AG10803 (cell line): ENCODE data around the gene CHMP2A.

Source experiments
- DNase-seq: peaks from one replicate; pipeline ENCODE4 v3.0.0; 2010; ENCODE audit warnings: low read depth
- H3K4me3 ChIP-seq: 2 replicates; pipeline ENCODE4 v1.5.1; 2011; ENCODE audit warnings: mild to moderate bottlenecking, low read length, control low read depth
- TF ChIP-seq, protein P1 (sequence below): conservative IDR thresholded peaks from 2 replicates; pipeline ENCODE4 v1.5.1; 2011; ENCODE audit warnings: mild to moderate bottlenecking, low read length, control low read depth, inconsistent platforms

Gene CHMP2A

DNA sequence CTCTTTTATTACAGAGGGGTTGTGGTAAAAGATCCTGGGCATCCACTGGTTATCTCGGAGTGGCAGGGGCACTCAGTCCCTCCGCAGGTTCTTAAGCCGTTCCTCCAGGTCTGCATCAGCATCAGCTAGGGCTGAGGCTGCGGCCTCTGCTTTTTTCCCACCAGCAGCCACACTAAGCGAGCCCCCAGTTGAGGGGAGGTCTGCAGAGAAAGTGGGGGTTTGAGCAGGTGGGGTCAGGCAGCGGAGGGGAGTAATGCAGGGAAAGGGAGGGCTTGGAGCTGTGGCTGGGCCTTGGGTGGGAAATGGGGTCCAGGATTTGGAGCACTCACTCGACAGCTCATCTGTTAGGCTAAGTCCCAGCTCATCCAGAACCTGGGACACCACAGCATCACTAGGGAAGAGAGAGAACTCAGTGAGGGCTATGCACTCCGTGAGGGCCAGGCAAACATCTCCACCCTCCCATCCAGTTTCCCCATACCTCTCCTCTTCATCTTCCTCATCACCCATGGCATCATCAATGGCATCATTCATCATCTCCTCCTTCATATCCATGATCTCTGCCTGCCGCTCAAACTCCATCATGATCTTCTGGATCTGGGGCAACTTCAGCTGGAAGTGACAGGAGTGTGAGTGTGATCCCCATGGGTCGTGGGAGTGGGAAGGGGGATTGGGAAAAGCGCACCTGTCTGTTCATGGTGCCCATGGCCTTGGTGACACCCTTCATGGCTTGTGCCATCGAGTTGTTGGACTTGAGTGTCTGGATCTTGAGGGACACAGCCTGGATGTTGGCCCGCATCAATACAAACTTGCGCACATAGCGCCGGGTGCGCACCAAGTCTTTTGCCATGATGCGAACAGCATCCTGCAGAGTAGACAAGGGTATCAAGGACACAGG lies 3.1 kb downstream of the CHMP2A start:
- no peak overlapping the region for H3K4me3 ChIP-seq
- no peak for DNase-seq
- TF ChIP-seq, protein P1, sequence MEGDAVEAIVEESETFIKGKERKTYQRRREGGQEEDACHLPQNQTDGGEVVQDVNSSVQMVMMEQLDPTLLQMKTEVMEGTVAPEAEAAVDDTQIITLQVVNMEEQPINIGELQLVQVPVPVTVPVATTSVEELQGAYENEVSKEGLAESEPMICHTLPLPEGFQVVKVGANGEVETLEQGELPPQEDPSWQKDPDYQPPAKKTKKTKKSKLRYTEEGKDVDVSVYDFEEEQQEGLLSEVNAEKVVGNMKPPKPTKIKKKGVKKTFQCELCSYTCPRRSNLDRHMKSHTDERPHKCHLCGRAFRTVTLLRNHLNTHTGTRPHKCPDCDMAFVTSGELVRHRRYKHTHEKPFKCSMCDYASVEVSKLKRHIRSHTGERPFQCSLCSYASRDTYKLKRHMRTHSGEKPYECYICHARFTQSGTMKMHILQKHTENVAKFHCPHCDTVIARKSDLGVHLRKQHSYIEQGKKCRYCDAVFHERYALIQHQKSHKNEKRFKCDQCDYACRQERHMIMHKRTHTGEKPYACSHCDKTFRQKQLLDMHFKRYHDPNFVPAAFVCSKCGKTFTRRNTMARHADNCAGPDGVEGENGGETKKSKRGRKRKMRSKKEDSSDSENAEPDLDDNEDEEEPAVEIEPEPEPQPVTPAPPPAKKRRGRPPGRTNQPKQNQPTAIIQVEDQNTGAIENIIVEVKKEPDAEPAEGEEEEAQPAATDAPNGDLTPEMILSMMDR: no peak

DNA sequence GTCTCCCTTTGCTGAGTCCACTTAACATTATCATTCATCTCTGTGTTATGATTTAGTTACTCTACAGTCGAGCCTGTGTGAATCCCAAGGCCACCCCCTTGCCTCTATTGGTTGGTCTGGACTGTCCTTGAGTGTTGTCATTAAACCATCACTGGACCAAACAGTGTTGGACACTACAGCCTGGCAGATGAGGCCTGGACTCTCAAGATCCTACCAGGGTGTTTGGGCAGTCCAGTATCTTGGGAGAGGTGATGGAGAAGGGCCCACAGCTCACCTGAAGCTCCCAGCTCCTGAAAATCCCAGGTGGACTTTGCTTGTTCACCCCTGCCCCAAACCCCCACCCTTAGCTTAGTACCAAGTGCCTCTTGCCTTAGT lies 3.8 kb downstream of the CHMP2A start:
- H3K4me3 ChIP-seq: no peak overlapping the region
- TF ChIP-seq, protein P1: no peak
- no peak for DNase-seq

DNA sequence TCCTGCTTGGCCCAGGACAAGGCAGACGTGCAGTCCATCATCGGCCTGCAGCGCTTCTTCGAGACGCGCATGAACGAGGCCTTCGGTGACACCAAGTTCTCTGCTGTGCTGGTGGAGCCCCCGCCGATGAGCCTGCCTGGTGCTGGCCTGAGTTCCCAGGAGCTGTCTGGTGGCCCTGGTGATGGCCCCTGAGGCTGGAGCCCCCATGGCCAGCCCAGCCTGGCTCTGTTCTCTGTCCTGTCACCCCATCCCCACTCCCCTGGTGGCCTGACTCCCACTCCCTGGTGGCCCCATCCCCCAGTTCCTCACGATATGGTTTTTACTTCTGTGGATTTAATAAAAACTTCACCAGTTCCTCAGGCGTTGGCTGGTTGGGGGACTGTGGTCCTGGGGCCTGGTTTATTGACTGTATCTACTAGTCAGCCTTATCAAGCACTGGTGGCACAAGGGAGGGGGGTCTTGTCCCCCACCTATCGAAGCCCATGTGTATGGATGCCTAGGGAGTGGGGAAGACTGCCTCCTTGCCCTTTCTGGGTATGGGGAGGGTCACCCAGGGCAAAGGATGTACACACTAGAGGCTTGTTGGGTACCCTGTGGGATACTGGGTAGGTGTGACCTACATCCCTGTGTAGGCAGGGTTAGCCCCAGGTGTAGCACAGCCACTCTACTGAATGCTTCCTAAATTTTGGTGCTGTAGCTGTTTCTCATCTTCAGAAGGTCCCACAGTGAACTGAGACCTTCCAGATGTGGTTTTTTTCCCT lies 4.4 kb downstream of the CHMP2A start:
- no peak overlapping the region for H3K4me3 ChIP-seq
- TF ChIP-seq, protein P1: no peak
- no peak for DNase-seq

DNA sequence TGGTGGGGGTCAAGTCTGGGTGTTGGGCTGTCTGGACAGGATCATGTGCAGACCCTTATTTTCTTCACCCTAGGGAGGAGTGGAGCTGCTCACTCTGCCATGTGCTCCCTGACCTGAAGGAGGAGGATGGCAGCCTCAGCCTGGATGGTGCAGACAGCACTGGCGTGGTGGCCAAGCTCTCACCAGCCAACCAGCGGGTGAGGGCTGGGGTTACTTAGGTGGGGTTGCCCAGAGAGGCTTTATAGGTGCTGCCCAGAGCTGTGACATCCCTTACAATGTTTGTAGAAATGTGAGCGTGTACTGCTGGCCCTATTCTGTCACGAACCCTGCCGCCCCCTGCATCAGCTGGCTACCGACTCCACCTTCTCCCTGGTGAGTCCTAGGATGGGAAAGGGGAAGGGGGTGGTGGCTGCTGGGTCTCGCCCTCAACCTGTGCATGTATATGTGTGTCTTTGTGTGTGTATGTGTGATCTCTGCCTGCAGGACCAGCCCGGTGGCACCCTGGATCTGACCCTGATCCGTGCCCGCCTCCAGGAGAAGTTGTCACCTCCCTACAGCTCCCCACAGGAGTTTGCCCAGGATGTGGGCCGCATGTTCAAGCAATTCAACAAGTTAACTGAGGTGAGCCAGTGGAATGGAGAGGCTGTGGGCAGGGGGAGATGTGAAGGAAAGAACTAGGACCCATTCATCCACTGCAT lies 5.1 kb downstream of the CHMP2A start:
- no peak overlapping the region for H3K4me3 ChIP-seq
- TF ChIP-seq, protein P1: no peak

DNA sequence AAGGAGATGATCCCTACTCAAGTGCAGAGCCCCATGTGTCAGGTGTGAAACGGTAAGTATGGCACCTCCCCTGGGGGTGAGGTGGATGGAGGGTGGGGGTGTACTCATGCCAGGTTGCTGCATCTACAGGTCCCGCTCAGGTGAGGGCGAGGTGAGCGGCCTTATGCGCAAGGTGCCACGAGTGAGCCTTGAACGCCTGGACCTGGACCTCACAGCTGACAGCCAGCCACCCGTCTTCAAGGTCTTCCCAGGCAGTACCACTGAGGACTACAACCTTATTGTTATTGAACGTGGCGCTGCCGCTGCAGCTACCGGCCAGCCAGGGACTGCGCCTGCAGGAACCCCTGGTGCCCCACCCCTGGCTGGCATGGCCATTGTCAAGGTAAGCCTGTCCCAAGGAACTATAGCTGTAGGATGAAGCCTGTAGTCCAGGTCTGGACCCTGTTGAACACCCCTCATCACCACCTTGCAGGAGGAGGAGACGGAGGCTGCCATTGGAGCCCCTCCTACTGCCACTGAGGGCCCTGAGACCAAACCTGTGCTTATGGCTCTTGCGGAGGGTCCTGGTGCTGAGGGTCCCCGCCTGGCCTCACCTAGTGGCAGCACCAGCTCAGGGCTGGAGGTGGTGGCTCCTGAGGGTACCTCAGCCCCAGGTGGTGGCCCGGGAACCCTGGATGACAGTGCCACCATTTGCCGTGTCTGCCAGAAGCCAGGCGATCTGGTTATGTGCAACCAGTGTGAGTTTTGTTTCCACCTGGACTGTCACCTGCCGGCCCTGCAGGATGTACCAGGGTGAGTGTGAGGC lies 5.8 kb downstream of the CHMP2A start:
- no peak for DNase-seq
- TF ChIP-seq, protein P1: no peak
- no peak overlapping the region for H3K4me3 ChIP-seq

More for the DNA sequence above, 5.1 kb downstream of the CHMP2A start:
- DNase-seq: no peak
